Sigmoid colon (tissue), 7 donors: Measurements from ENCODE around the gene ZFYVE19. TPM values are rescaled to one million over a fixed set of nuclear protein-coding genes. Genes with fewer than 3 reads are reported as not detected.
A peak's percentile ranks its signal among the peaks of the same experiment; 100 is the strongest.

ENCODE experiments used
- DNase-seq: peaks from one replicate; pipeline ENCODE4 v3.0.0-alpha.2; 2019
- H3K27ac ChIP-seq, 4 donors: fragments of 200-600 bp; sonication (generic); one replicate each; pipeline ENCODE4 v1.5.1; 2016 to 2019; ENCODE audit warnings: mild to moderate bottlenecking in 1 of 4
- H3K27me3 ChIP-seq, 3 donors: fragments of 200-600 bp; sonication (generic); one replicate each; pipeline ENCODE4 v1.5.1; 2019; ENCODE audit warnings: mild to moderate bottlenecking in 1 of 3
- H3K36me3 ChIP-seq, 4 donors: fragments of 200-600 bp; sonication (generic); one replicate each; pipeline ENCODE4 v1.5.1; 2016 to 2019
- H3K4me1 ChIP-seq, 4 donors: fragments of 200-600 bp; sonication (generic); one replicate each; pipeline ENCODE4 v1.5.1; 2017 to 2019
- H3K4me3 ChIP-seq, 4 donors: fragments of 200-600 bp; sonication (generic); one replicate each; pipeline ENCODE4 v1.5.1; 2017 to 2019; ENCODE audit warnings: mild to moderate bottlenecking in 2 of 4, moderate library complexity in 1 of 4
- H3K9me3 ChIP-seq, 4 donors: fragments of 200-600 bp in 3 of 4; sonication (generic) in 3 of 4; one replicate each; pipeline versions ENCODE4 v1.5.1 to v1.6.1; 2013 to 2019
- CTCF ChIP-seq, 4 experiments: fragments of 450-650 bp in 3 of 4; fragments of 200-600 bp in 1 of 4; IDR thresholded peaks; one replicate each; pipeline ENCODE4 v1.5.1; 2016 to 2019; ENCODE audit warnings: antibody characterized with exemption in 4 of 4, mild to moderate bottlenecking in 3 of 4, moderate library complexity in 2 of 4
- EP300 ChIP-seq, 4 donors: sonication (generic); formaldehyde crosslinking; IDR thresholded peaks; one replicate each; pipeline ENCODE4 v1.6.1; 2017; ENCODE audit warnings: antibody characterized with exemption in 4 of 4
- POLR2A ChIP-seq, 2 donors: fragments of 450-650 bp; IDR thresholded peaks; one replicate each; pipeline ENCODE4 v1.6.1; 2016; ENCODE audit warnings: antibody characterized with exemption in 2 of 2, mild to moderate bottlenecking in 2 of 2, moderate library complexity in 2 of 2
- POLR2AphosphoS5 ChIP-seq, 4 donors: sonication (generic); formaldehyde crosslinking; IDR thresholded peaks; one replicate each; pipeline ENCODE4 v1.6.1; 2017; ENCODE audit warnings: antibody characterized with exemption in 4 of 4
- WGBS, 2 donors: extraction: QIAGEN DNeasy Blood & Tissue Kit; methylation state at CpG; one replicate each; pipeline ENCODE4 v1.1.7; 2013; 5-methylcytosine and 5-hydroxymethylcytosine counted together
- intact Hi-C: fragments of 100-400 bp; cut with DNase I; formaldehyde crosslinking; loops from one replicate; pipeline ENCODE4 v1.15.1; 2023
- polyA plus RNA-seq, 3 donors: library from polyadenylated mRNA; stranded (reverse); fragments of 200-250 nt; gene quantifications; one replicate each; pipeline ENCODE4 v1.2.3, GENCODE V29; 2013
- total RNA-seq, 4 donors: library from RNA; depleted of rRNA; stranded (reverse); fragments of >200 nt; gene quantifications; one replicate each; pipeline ENCODE4 v1.1.0, GENCODE V29; 2016
- donor health status: healthy with polysubstance abuse.
- donor health status: Bipolar disorder and iron deficiency.
- donor health status: healthy.

ZFYVE19 gene
- total and polyA plus RNA-seq, 7 donors, result 14.4 to 49.6 (median 28.7) TPM

GRCh38 chr15:40821195-40821594 is 14.3 kb downstream of the ZFYVE19 start:
- Histone ChIP-seq H3K27me3 (peaks cover 0 to 5% (median 0%) of the 10 kb centered on the region in 3 donors), H3K9me3 (no peaks in the 10 kb centered on the region), H3K36me3 (no peaks in the 10 kb centered on the region), H3K4me1 (no peaks in the 10 kb centered on the region), H3K4me3 (no peak overlapping the region), H3K27ac (no peak overlapping the region)
- intact Hi-C loops, result no loop called here
- DNase-seq, result no peak
- TF ChIP-seq CTCF (IDR thresholded peaks at IDR 0.05) (no peak), EP300 (IDR thresholded peaks at IDR 0.05) (no peak), POLR2A (IDR thresholded peaks at IDR 0.05) (no peak), POLR2AphosphoS5 (IDR thresholded peaks at IDR 0.05) (no peak)
- 94 to 96% methylated on average over 2 of the region's 2 CpGs for WGBS, 2 donors

GRCh38 chr15:40823572-40824343 is 16.9 kb downstream of the ZFYVE19 start:
- DNase-seq, result no peak
- Histone ChIP-seq H3K9me3 (no peaks in the 10 kb centered on the region), H3K36me3 (no peaks in the 10 kb centered on the region), H3K27me3 (peaks cover 0 to 8% (median 0%) of the 10 kb centered on the region in 3 donors), H3K4me1 (no peaks in the 10 kb centered on the region), H3K4me3 (no peak overlapping the region), H3K27ac (no peak overlapping the region)
- intact Hi-C loops, result no loop called here
- 34 to 83% methylated on average over 1 of the region's 1 CpG for WGBS, 2 donors
- TF ChIP-seq CTCF (IDR thresholded peaks at IDR 0.05) (no peak), POLR2AphosphoS5 (IDR thresholded peaks at IDR 0.05) (no peak), EP300 (IDR thresholded peaks at IDR 0.05) (no peak), POLR2A (IDR thresholded peaks at IDR 0.05) (no peak)

- TF ChIP-seq EP300 (IDR thresholded peaks at IDR 0.05), result no peak
- peak in 1 of 2 donors; percentile 11 for TF ChIP-seq POLR2A (IDR thresholded peaks at IDR 0.05)
- TF ChIP-seq CTCF (IDR thresholded peaks at IDR 0.05), result no peak
- no peak for TF ChIP-seq POLR2AphosphoS5 (IDR thresholded peaks at IDR 0.05)
- Histone ChIP-seq H3K27me3 (peaks cover 0 to 8% (median 0%) of the 10 kb centered on the region in 3 donors), H3K4me1 (no peaks in the 10 kb centered on the region), H3K4me3 (no peak overlapping the region), H3K27ac (no peak overlapping the region), H3K36me3 (no peaks in the 10 kb centered on the region), H3K9me3 (no peaks in the 10 kb centered on the region)
- intact Hi-C loops, result no loop called here
- WGBS, 2 donors, result 18 to 60% methylated on average over 5 of the region's 5 CpGs
- no peak for DNase-seq
These were observed 19.0 kb downstream of the ZFYVE19 start for GRCh38 chr15:40825661-40826422.

- intact Hi-C loops, result no loop called here
- no peak overlapping the region for H3K4me3 ChIP-seq
- 64 to 84% methylated on average over 4 of the region's 4 CpGs for WGBS, 2 donors
- H3K27ac ChIP-seq, result no peak overlapping the region
- peaks cover 0 to 8% (median 0%) of the 10 kb centered on the region in 3 donors for H3K27me3 ChIP-seq
- H3K4me1 ChIP-seq, result no peaks in the 10 kb centered on the region
- TF ChIP-seq POLR2A (IDR thresholded peaks at IDR 0.05) (no peak), POLR2AphosphoS5 (IDR thresholded peaks at IDR 0.05) (no peak), CTCF (IDR thresholded peaks at IDR 0.05) (no peak), EP300 (IDR thresholded peaks at IDR 0.05) (no peak)
- no peaks in the 10 kb centered on the region for H3K9me3 ChIP-seq
- H3K36me3 ChIP-seq, result no peaks in the 10 kb centered on the region
- DNase-seq, result no peak
These were observed 19.7 kb downstream of the ZFYVE19 start for GRCh38 chr15:40826423-40827075.
